Astrocyte (in vitro differentiated cells and primary cell): ENCODE data around the gene ZBTB18.

Experiments
- CTCF ChIP-seq: IDR thresholded peaks from 2 replicates; pipeline ENCODE4 v1.5.1; 2011; ENCODE audit warnings: low read depth, mild to moderate bottlenecking, inconsistent platforms, low read length, moderate library complexity; ENCODE audit not compliant: insufficient read depth
- EZH2 ChIP-seq: IDR thresholded peaks from 2 replicates; pipeline ENCODE4 v1.6.1; 2012; ENCODE audit warnings: mild to moderate bottlenecking, low read length, inconsistent platforms; ENCODE audit not compliant: insufficient read depth

GRCh38 chr1:244054924-244055263 is 3.8 kb downstream of the ZBTB18 start:
- no peak for TF ChIP-seq CTCF
- no peak for TF ChIP-seq EZH2
